Keratinocyte (primary cell): ENCODE results near the gene MAP7D1. TPM values are rescaled to one million over a fixed set of nuclear protein-coding genes. Genes with fewer than 3 reads are reported as not detected.

Experiments used
- DNase-seq: peaks from one replicate; pipeline ENCODE4 v3.0.0-alpha.2; 2011; ENCODE audit warnings: low read depth, missing footprints, low spot score
- FAIRE-seq: peaks from 2 replicates; lab custom pipeline; 2011; peaks lifted over from hg19 to GRCh38; lab: Jason Lieb, UNC
- H2AFZ ChIP-seq: 2 replicates; pipeline ENCODE4 v1.6.0; 2012; ENCODE audit warnings: low read length, control low read depth, inconsistent platforms; ENCODE audit not compliant: control insufficient read depth
- H3K27ac ChIP-seq: 2 replicates; pipeline ENCODE4 v1.5.1; 2011; ENCODE audit warnings: low read length; ENCODE audit not compliant: control insufficient read depth, insufficient read depth
- H3K27me3 ChIP-seq: 3 replicates; pipeline ENCODE4 v1.6.0; 2011; ENCODE audit warnings: low read length; ENCODE audit not compliant: control insufficient read depth, insufficient read depth; ENCODE audit errors: extremely low read depth
- H3K36me3 ChIP-seq, 2 experiments: 2 replicates in 1 of 2; 3 replicates in 1 of 2; pipeline ENCODE4 v1.5.1; 2011; ENCODE audit warnings: low read length in 2 of 2, mild to moderate bottlenecking in 1 of 2; ENCODE audit not compliant: control insufficient read depth in 2 of 2, insufficient read depth in 2 of 2; ENCODE audit errors: extremely low read depth in 1 of 2
- H3K4me1 ChIP-seq: 3 replicates; pipeline ENCODE4 v1.5.1; 2011; ENCODE audit warnings: low read length; ENCODE audit not compliant: control insufficient read depth, insufficient read depth; ENCODE audit errors: extremely low read depth
- H3K4me2 ChIP-seq: 3 replicates; pipeline ENCODE4 v1.6.0; 2011; ENCODE audit warnings: low read depth, low read length; ENCODE audit not compliant: control insufficient read depth, insufficient read depth; ENCODE audit errors: extremely low read depth
- H3K4me3 ChIP-seq, 3 experiments: fragments of 200-600 bp in 1 of 3; sonication (generic) in 1 of 3; 2 replicates in 2 of 3; 3 replicates in 1 of 3; pipeline ENCODE4 v1.5.1; 2011 to 2016; ENCODE audit warnings: low read length in 3 of 3, mild to moderate bottlenecking in 3 of 3, control low read depth in 2 of 3, inconsistent platforms in 1 of 3, low read depth in 1 of 3, mixed read lengths in 1 of 3, mixed run types in 1 of 3, moderate library complexity in 1 of 3; ENCODE audit not compliant: control insufficient read depth in 2 of 3, insufficient read depth in 2 of 3; ENCODE audit errors: extremely low read depth in 1 of 3
- H3K79me2 ChIP-seq: 2 replicates; pipeline ENCODE4 v1.6.0; 2012; ENCODE audit warnings: low read length; ENCODE audit not compliant: control insufficient read depth, insufficient read depth
- H3K9ac ChIP-seq: 3 replicates; pipeline ENCODE4 v1.6.0; 2011; ENCODE audit warnings: low read length; ENCODE audit not compliant: control insufficient read depth, insufficient read depth; ENCODE audit errors: extremely low read depth
- H3K9me1 ChIP-seq: 3 replicates; pipeline ENCODE4 v1.6.0; 2011; ENCODE audit warnings: low read length; ENCODE audit not compliant: control insufficient read depth, insufficient read depth; ENCODE audit errors: extremely low read depth
- H3K9me3 ChIP-seq: 2 replicates; pipeline ENCODE4 v1.5.1; 2012; ENCODE audit warnings: low read depth, low read length; ENCODE audit not compliant: control insufficient read depth
- H4K20me1 ChIP-seq: 3 replicates; pipeline ENCODE4 v1.6.0; 2011; ENCODE audit warnings: low read length; ENCODE audit not compliant: control insufficient read depth, insufficient read depth; ENCODE audit errors: extremely low read depth
- EZH2 ChIP-seq: IDR thresholded peaks from one replicate; pipeline ENCODE4 v1.6.1; 2012; ENCODE audit warnings: inconsistent platforms, mild to moderate bottlenecking, low read length, moderate library complexity
- dilution Hi-C: fragments of 300-500 bp; cut with MboI; formaldehyde crosslinking; loops from one replicate; pipeline ENCODE4 v1.7.0; 2020; ENCODE audit warnings: low sequenced_read_pairs; ENCODE audit not compliant: extremely low pct_ligation_motif_present
- polyA plus RNA-seq, 5 experiments: library from polyadenylated mRNA; depleted of rRNA in 3 of 5; stranded (reverse) in 3 of 5; stranded (forward) in 1 of 5; unstranded in 1 of 5; fragments of >200 nt; gene quantifications; 1 replicate in 1 of 5; 2 replicates in 3 of 5; 3 replicates in 1 of 5; pipeline versions ENCODE4 v1.2.1 to v1.2.3, GENCODE V29; 2011 to 2012; ENCODE audit warnings: missing spikeins in 2 of 5, low read depth in 1 of 5, low replicate concordance in 1 of 5
- TF ChIP-seq, protein P1 (sequence below), 3 experiments: IDR thresholded peaks in 1 of 3; conservative IDR thresholded peaks in 1 of 3; optimal IDR thresholded peaks in 1 of 3; 2 replicates in 2 of 3; 3 replicates in 1 of 3; pipeline versions ENCODE3 to v1.5.1; 2011; ENCODE audit warnings: low read length in 3 of 3, mild to moderate bottlenecking in 3 of 3, moderate library complexity in 2 of 3, control low read depth in 1 of 3, inconsistent platforms in 1 of 3; ENCODE audit not compliant: insufficient read depth in 2 of 3; ENCODE audit errors: extremely low read depth in 1 of 3

The MAP7D1 gene
- polyA plus RNA-seq, 1 donor (not counting 4 experiments of a cell fraction or from before 2014, with no cell fraction given), result 75.0 TPM

DNA sequence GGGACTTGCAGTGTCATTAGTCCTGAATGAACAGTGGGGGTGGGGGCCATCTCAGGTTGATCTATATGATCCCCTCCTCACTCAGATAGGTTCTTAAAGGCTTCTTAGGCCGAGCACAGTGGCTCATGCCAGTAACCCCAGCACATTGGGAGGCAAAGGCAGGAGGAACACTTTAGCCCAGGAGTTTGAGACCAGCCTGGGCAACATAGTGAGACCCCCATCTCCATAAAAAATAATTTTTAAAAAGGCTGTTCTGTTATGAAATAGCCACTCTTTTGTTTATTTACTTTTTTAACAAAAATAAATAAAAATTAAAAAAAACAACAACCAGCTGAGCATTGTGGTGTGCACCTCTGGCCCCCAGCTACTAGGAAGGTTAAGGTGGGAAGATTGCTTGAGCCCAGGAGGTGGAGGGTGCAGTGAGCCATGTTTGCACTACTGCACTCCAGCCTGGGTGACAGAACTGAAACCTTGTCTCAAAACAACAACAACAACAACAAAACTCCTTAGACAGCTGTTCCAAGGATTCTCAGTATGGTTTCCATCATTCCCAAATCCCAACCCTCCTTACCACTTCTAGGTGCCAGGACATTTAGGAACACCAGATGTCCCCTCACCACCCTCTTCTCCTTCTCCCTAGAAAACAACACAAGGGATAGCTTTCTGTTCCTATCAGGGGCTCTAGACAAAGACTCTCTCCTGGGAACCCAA, 4.7 kb upstream of the MAP7D1 start:
- Histone ChIP-seq H3K9me3 (no peaks in the 10 kb centered on the region), H3K9ac (peak overlapping the region; percentile 83), H3K4me1 (peaks cover 35% of the 10 kb centered on the region), H3K27me3 (no peaks in the 10 kb centered on the region), H4K20me1 (no peaks in the 10 kb centered on the region), H3K9me1 (no peaks in the 10 kb centered on the region), H3K27ac (peak overlapping the region; percentile 99), H3K4me3 (peak overlapping the region in 1 of 3 experiments; percentile 7), H3K4me2 (peak overlapping the region; percentile 79), H3K36me3 (peaks cover 0 to 3% of the 10 kb centered on the region in 2 experiments), H3K79me2 (peaks cover 37% of the 10 kb centered on the region), H2AFZ (peak overlapping the region; percentile 63)
- dilution Hi-C loops, result no loop called here
- TF ChIP-seq EZH2, result no peak
- TF ChIP-seq, protein P1, sequence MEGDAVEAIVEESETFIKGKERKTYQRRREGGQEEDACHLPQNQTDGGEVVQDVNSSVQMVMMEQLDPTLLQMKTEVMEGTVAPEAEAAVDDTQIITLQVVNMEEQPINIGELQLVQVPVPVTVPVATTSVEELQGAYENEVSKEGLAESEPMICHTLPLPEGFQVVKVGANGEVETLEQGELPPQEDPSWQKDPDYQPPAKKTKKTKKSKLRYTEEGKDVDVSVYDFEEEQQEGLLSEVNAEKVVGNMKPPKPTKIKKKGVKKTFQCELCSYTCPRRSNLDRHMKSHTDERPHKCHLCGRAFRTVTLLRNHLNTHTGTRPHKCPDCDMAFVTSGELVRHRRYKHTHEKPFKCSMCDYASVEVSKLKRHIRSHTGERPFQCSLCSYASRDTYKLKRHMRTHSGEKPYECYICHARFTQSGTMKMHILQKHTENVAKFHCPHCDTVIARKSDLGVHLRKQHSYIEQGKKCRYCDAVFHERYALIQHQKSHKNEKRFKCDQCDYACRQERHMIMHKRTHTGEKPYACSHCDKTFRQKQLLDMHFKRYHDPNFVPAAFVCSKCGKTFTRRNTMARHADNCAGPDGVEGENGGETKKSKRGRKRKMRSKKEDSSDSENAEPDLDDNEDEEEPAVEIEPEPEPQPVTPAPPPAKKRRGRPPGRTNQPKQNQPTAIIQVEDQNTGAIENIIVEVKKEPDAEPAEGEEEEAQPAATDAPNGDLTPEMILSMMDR (optimal IDR thresholded peaks at IDR 0.05 in 1 of 3, IDR thresholded peaks at IDR 0.05 in 1 of 3, conservative IDR thresholded peaks at IDR 0.05 in 1 of 3; ENCODE audit: extremely low read depth in 1 of 3, insufficient read depth in 2 of 3, low read length in 3 of 3), result no peak
- no peak for FAIRE-seq
- no peak for DNase-seq

DNA sequence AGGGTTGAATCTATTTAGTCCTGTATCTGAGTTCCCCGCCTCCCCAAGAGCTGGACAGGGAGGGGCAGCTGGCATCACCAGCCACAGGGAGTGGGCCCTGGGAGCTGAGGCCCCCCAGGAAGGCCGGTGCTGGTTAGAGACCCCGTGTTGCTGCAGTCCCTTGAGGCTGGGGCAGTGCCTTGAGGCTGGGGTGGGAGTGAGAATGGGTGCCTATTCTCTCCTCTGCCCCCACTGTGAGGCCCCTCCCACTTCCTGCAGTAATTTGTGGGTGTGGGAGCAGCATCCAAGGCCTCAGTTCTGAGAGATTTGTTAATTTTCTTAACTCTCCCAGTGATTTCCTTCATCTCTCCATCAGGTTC, 4.1 kb upstream of the MAP7D1 start:
- Histone ChIP-seq H3K27ac (peak overlapping the region; percentile 99), H3K4me3 (no peak overlapping the region), H3K9ac (peak overlapping the region; percentile 50), H3K4me2 (peak overlapping the region; percentile 79), H4K20me1 (no peaks in the 10 kb centered on the region), H3K4me1 (peaks cover 35% of the 10 kb centered on the region), H3K79me2 (peaks cover 37% of the 10 kb centered on the region), H3K27me3 (no peaks in the 10 kb centered on the region), H2AFZ (peak overlapping the region; percentile 63), H3K9me3 (no peaks in the 10 kb centered on the region), H3K9me1 (no peaks in the 10 kb centered on the region), H3K36me3 (no peaks in the 10 kb centered on the region)
- no peak for DNase-seq
- FAIRE-seq, result no peak
- dilution Hi-C loops, result no loop called here
- TF ChIP-seq EZH2, result no peak
- TF ChIP-seq, protein P1 (optimal IDR thresholded peaks at IDR 0.05 in 1 of 3, IDR thresholded peaks at IDR 0.05 in 1 of 3, conservative IDR thresholded peaks at IDR 0.05 in 1 of 3; ENCODE audit: extremely low read depth in 1 of 3, insufficient read depth in 2 of 3, low read length in 3 of 3), result no peak
